Upper lobe of left lung (tissue), 6 donors: ENCODE results near the gene ACSL3. TPM values are rescaled to one million over a fixed set of nuclear protein-coding genes. Genes with fewer than 3 reads are reported as not detected.

Experiments used
- ATAC-seq, 2 donors: fragments of 200-7000 bp; cut with Tn5 transposase; one replicate each; pipeline ENCODE4 v1.9.1; 2022; ENCODE audit warnings: mild to moderate bottlenecking in 2 of 2, moderate library complexity in 2 of 2; ENCODE audit not compliant: low FRiP score in 2 of 2
- DNase-seq, 2 donors: peaks; one replicate each; pipeline ENCODE4 v3.0.0-alpha.2; 2019 to 2020
- H3K27ac ChIP-seq, 4 donors: fragments of 200-600 bp; sonication (generic); one replicate each; pipeline ENCODE4 v1.5.1; 2016 to 2019
- H3K27me3 ChIP-seq, 4 donors: fragments of 200-600 bp; sonication (generic); one replicate each; pipeline ENCODE4 v1.5.1; 2017 to 2019
- H3K36me3 ChIP-seq, 4 donors: fragments of 200-600 bp; sonication (generic); one replicate each; pipeline ENCODE4 v1.5.1; 2016 to 2019
- H3K4me1 ChIP-seq, 4 donors: fragments of 200-600 bp; sonication (generic); one replicate each; pipeline ENCODE4 v1.5.1; 2018 to 2019
- H3K4me3 ChIP-seq, 4 donors: fragments of 200-600 bp; sonication (generic); one replicate each; pipeline ENCODE4 v1.5.1; 2017 to 2019; ENCODE audit warnings: mild to moderate bottlenecking in 2 of 4, moderate library complexity in 1 of 4
- H3K9me3 ChIP-seq, 4 donors: fragments of 200-600 bp; sonication (generic); one replicate each; pipeline ENCODE4 v1.5.1; 2018 to 2019
- EP300 ChIP-seq, 4 donors: sonication (generic); formaldehyde crosslinking; IDR thresholded peaks; one replicate each; pipeline ENCODE4 v1.5.1; 2017; ENCODE audit warnings: antibody characterized with exemption in 4 of 4, control low read depth in 2 of 4
- POLR2A ChIP-seq, 4 donors: fragments of 450-650 bp; IDR thresholded peaks; one replicate each; pipeline ENCODE4 v1.5.1; 2016 to 2017; ENCODE audit warnings: antibody characterized with exemption in 4 of 4, mild to moderate bottlenecking in 2 of 4
- POLR2AphosphoS5 ChIP-seq, 2 donors: sonication (generic); formaldehyde crosslinking; IDR thresholded peaks; one replicate each; pipeline ENCODE4 v1.5.1; 2017; ENCODE audit warnings: antibody characterized with exemption in 2 of 2
- WGBS, 2 donors: methylation state at CpG; one replicate each; pipeline ENCODE4 v1.1.5; 2017 to 2018; 5-methylcytosine and 5-hydroxymethylcytosine counted together
- total RNA-seq, 6 donors: library from RNA; depleted of rRNA in 4 of 6; stranded (reverse); fragments of >200 nt in 4 of 6; gene quantifications; one replicate each; pipeline versions ENCODE4 v1.1.0 to v1.2.1, GENCODE V29; 2016 to 2021
- TF ChIP-seq, protein P1 (sequence below), 6 experiments: fragments of 450-650 bp in 4 of 6; fragments of 200-600 bp in 2 of 6; sonication (generic) in 2 of 6; IDR thresholded peaks; one replicate each; pipeline ENCODE4 v1.5.1; 2016 to 2019; ENCODE audit warnings: antibody characterized with exemption in 6 of 6
- donor health status: DM: no; HTN: no; CAD: no; lungs with moderate emphysema.
- donor health status: DM: no; HTN: yes; CAD: no; lungs with severe emphysema.

The ACSL3 gene
- total RNA-seq, 6 donors from 2014 or later: 35.6 to 86.0 (median 69.9) TPM

DNA sequence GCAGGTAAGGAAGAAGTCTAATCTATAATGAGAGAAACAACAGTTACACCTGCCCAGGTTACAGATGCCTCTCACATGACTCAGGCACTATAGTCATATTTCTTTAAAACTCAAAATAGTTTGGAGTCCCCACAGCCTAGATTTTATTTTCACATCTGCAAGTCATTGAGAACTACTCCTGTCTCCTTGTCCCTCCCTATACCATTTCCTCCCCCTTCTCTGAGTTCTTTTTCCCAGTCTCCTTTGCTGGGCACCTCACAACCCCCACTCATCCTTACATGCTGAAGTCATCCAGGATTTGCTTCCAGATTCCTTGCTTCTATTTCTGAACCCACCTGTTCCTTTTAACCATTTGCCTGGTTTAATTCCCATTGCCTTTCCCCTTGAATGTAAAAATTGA is 118.0 kb downstream of the ACSL3 start:
- DNase-seq (no peak), ATAC-seq (no peak)
- no peak for TF ChIP-seq POLR2A (IDR thresholded peaks at IDR 0.05)
- TF ChIP-seq POLR2AphosphoS5 (IDR thresholded peaks at IDR 0.05): no peak
- TF ChIP-seq, protein P1, sequence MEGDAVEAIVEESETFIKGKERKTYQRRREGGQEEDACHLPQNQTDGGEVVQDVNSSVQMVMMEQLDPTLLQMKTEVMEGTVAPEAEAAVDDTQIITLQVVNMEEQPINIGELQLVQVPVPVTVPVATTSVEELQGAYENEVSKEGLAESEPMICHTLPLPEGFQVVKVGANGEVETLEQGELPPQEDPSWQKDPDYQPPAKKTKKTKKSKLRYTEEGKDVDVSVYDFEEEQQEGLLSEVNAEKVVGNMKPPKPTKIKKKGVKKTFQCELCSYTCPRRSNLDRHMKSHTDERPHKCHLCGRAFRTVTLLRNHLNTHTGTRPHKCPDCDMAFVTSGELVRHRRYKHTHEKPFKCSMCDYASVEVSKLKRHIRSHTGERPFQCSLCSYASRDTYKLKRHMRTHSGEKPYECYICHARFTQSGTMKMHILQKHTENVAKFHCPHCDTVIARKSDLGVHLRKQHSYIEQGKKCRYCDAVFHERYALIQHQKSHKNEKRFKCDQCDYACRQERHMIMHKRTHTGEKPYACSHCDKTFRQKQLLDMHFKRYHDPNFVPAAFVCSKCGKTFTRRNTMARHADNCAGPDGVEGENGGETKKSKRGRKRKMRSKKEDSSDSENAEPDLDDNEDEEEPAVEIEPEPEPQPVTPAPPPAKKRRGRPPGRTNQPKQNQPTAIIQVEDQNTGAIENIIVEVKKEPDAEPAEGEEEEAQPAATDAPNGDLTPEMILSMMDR (IDR thresholded peaks at IDR 0.05): no peak
- no peak for TF ChIP-seq EP300 (IDR thresholded peaks at IDR 0.05)
- H3K27me3 ChIP-seq: no peaks in the 10 kb centered on the region
- H3K9me3 ChIP-seq: no peaks in the 10 kb centered on the region
- peaks cover 0 to 10% (median 5%) of the 10 kb centered on the region in 4 donors for H3K4me1 ChIP-seq
- H3K36me3 ChIP-seq: no peaks in the 10 kb centered on the region
- no peak overlapping the region for H3K4me3 ChIP-seq
- H3K27ac ChIP-seq: no peak overlapping the region

DNA sequence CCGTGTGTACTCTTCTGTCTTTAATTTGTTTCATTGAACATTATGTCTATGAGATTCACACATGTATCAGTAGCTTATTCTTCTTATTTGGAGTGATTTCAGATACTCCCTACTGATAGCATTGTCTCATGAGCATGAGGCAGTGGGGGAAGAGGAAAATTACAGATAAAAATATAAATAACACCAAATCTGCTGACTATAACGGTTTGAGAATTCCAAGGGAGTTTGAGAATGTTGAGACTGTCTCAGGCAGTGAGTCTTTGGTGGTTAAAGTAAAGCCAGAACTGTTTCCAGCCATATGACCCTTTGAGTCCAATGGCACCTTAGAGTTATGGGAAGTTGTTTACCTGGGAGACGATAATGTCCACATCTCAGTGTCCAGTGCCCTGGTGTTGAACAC is 118.6 kb downstream of the ACSL3 start:
- no peak for ATAC-seq
- Histone ChIP-seq H3K4me3 (no peak overlapping the region), H3K4me1 (peaks cover 0 to 10% (median 5%) of the 10 kb centered on the region in 4 donors), H3K27ac (no peak overlapping the region), H3K36me3 (no peaks in the 10 kb centered on the region), H3K9me3 (no peaks in the 10 kb centered on the region), H3K27me3 (no peaks in the 10 kb centered on the region)
- no peak for DNase-seq
- TF ChIP-seq POLR2A (IDR thresholded peaks at IDR 0.05) (no peak), EP300 (IDR thresholded peaks at IDR 0.05) (no peak), POLR2AphosphoS5 (IDR thresholded peaks at IDR 0.05) (no peak)
- TF ChIP-seq, protein P1 (IDR thresholded peaks at IDR 0.05): no peak
- 63 to 67% methylated on average over 3 of the region's 3 CpGs for WGBS, 2 donors

DNA sequence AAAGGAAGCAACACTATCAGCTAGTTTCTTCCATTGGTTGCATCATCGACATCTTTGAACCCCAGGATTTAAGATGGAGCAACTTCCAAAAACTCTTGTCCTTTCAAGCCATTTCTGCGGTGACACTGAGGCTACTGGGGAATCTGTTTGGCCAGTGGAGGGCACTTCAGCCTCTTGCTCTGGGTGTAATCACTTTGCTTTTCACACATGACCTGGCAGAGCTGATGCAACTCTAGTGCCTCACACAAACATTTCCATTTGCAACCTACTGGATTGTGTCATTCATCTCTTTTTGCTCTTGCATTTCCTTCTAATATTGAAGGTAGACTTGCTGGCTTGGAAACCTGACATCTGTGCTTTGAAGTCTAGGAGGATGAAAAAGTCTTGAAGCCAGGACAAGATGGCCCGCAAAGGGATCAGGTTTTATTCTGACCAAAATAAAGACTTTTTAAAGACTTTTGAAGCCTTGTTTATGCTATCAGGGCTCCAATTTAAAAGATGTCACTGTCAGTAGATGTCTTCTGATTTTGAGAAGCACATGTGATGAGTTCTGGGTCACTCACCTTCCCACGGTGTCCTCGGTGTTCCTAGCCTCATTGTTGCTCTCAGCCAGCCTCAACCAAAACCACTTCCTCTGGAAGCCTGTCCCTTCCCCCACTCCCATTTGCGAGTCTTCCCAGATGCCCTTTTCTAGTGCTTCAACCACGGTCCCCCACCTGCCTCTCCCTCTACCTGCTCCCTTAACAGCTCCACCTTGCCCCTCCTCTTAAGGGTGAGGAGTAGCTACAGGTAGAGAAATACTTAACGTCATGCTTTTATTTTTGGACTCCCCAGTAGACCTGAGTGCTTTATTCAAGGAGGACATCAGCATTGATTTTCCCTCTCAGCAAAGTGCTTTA is 121.4 kb downstream of the ACSL3 start:
- Histone ChIP-seq H3K4me3 (no peak overlapping the region), H3K9me3 (no peaks in the 10 kb centered on the region), H3K36me3 (no peaks in the 10 kb centered on the region), H3K27ac (no peak overlapping the region), H3K27me3 (no peaks in the 10 kb centered on the region), H3K4me1 (peaks cover 0 to 10% (median 5%) of the 10 kb centered on the region in 4 donors)
- DNase-seq (peak in 1 of 2 donors; percentile 73), ATAC-seq (peak in 1 of 2 donors; percentile 58)
- 60 to 62% methylated on average over 8 of the region's 8 CpGs for WGBS, 2 donors
- peak in 1 of 2 donors; percentile 18 for TF ChIP-seq POLR2AphosphoS5 (IDR thresholded peaks at IDR 0.05)
- TF ChIP-seq EP300 (IDR thresholded peaks at IDR 0.05): no peak
- no peak for TF ChIP-seq POLR2A (IDR thresholded peaks at IDR 0.05)
- TF ChIP-seq, protein P1 (IDR thresholded peaks at IDR 0.05): peak in 4 of 6 experiments; percentile 17 to 45 (median 24)

DNA sequence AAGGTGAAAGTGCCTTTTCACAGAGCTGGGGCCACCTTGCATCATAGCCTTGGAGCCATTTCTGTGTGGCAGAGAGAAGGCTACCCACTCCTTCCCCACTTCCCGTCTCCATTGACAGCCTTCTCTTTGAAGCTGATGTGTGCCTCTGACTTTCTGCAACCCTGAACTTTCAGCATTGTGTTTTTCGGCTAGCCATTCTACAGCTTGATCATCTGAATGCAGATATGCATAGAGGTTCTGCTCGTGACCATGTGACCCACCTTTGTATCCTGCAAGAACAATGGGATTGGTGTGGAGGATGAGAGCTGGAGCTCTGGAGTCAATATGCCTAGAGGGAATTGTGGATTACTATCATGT is 122.1 kb downstream of the ACSL3 start:
- DNase-seq (no peak), ATAC-seq (no peak)
- peaks cover 0 to 10% (median 5%) of the 10 kb centered on the region in 4 donors for H3K4me1 ChIP-seq
- H3K4me3 ChIP-seq: no peak overlapping the region
- H3K36me3 ChIP-seq: no peaks in the 10 kb centered on the region
- H3K27me3 ChIP-seq: no peaks in the 10 kb centered on the region
- TF ChIP-seq, protein P1 (IDR thresholded peaks at IDR 0.05): no peak
- TF ChIP-seq EP300 (IDR thresholded peaks at IDR 0.05) (no peak), POLR2AphosphoS5 (IDR thresholded peaks at IDR 0.05) (no peak), POLR2A (IDR thresholded peaks at IDR 0.05) (no peak)
- no peak overlapping the region for H3K27ac ChIP-seq
- H3K9me3 ChIP-seq: no peaks in the 10 kb centered on the region
- WGBS, 2 donors: 79 to 83% methylated on average over 3 of the region's 3 CpGs
